GM23338 (cell line): ENCODE results near the gene PXK. TPM values are rescaled to one million over a fixed set of nuclear protein-coding genes. Genes with fewer than 3 reads are reported as not detected.
A peak's percentile ranks its signal among the peaks of the same experiment; 100 is the strongest.

Experiments used
- ATAC-seq: fragments of 200-7000 bp; cut with Tn5 transposase; 3 replicates; pipeline ENCODE4 v1.9.1; 2020
- DNase-seq: peaks from one replicate; pipeline ENCODE4 v3.0.0-alpha.2; 2015; ENCODE audit warnings: low spot score
- H2AFZ ChIP-seq: fragments of 200-600 bp; sonication (generic); 2 replicates; pipeline ENCODE4 v1.8.0; 2016; ENCODE audit warnings: antibody characterized with exemption, mild to moderate bottlenecking, moderate library complexity
- H3F3A ChIP-seq: fragments of 200-600 bp; sonication (generic); replicated peaks from 2 replicates; pipeline ENCODE4 v1.8.0; 2017; ENCODE audit warnings: antibody characterized with exemption, mixed run types, low read depth
- H3K27ac ChIP-seq: fragments of 200-600 bp; sonication (generic); 2 replicates; pipeline ENCODE4 v1.6.1; 2016; ENCODE audit warnings: low read depth
- H3K27me3 ChIP-seq: fragments of 200-600 bp; sonication (generic); 2 replicates; pipeline ENCODE4 v1.8.0; 2016; ENCODE audit warnings: mild to moderate bottlenecking, mixed run types, moderate library complexity; ENCODE audit not compliant: insufficient read depth
- H3K36me3 ChIP-seq: fragments of 200-600 bp; sonication (generic); 2 replicates; pipeline ENCODE4 v1.8.0; 2016; ENCODE audit warnings: mild to moderate bottlenecking; ENCODE audit not compliant: insufficient read depth
- H3K4me1 ChIP-seq: fragments of 200-600 bp; sonication (generic); 2 replicates; pipeline ENCODE4 v1.8.0; 2016; ENCODE audit warnings: mild to moderate bottlenecking, moderate library complexity; ENCODE audit not compliant: insufficient read depth
- H3K4me2 ChIP-seq: fragments of 200-600 bp; sonication (generic); 2 replicates; pipeline ENCODE4 v1.7.1; 2017; ENCODE audit warnings: mixed run types
- H3K4me3 ChIP-seq: fragments of 200-600 bp; sonication (generic); 2 replicates; pipeline ENCODE4 v1.6.1; 2016; ENCODE audit warnings: mixed run types
- H3K79me2 ChIP-seq: fragments of 200-600 bp; sonication (generic); replicated peaks from 2 replicates; pipeline ENCODE4 v1.8.0; 2017; ENCODE audit warnings: mild to moderate bottlenecking; ENCODE audit not compliant: insufficient read depth
- H3K9me2 ChIP-seq: fragments of 200-600 bp; sonication (generic); 2 replicates; pipeline ENCODE4 v1.8.0; 2017; ENCODE audit not compliant: insufficient read depth
- H4K20me1 ChIP-seq: fragments of 200-600 bp; sonication (generic); replicated peaks from 2 replicates; pipeline ENCODE4 v1.8.0; 2017; ENCODE audit warnings: mild to moderate bottlenecking; ENCODE audit not compliant: insufficient read depth
- H3K27ac Mint-ChIP-seq: 2 replicates; pipeline ENCODE4 v1.8.0; 2020; ENCODE audit warnings: inconsistent platforms, mild to moderate bottlenecking, moderate library complexity, mixed read lengths
- H3K27me3 Mint-ChIP-seq: 3 replicates; pipeline ENCODE4 v1.8.0; 2022; ENCODE audit warnings: low read depth, mild to moderate bottlenecking, moderate library complexity, mixed read lengths, inconsistent platforms; ENCODE audit not compliant: insufficient read depth, poor library complexity
- H3K36me3 Mint-ChIP-seq: 3 replicates; pipeline ENCODE4 v1.8.0; 2021; ENCODE audit warnings: low read depth, mild to moderate bottlenecking, inconsistent platforms, moderate library complexity, mixed read lengths
- H3K4me1 Mint-ChIP-seq: 3 replicates; pipeline ENCODE4 v1.8.0; 2020; ENCODE audit warnings: mild to moderate bottlenecking, inconsistent platforms, mixed read lengths
- H3K4me3 Mint-ChIP-seq: 3 replicates; pipeline ENCODE4 v1.8.0; 2021; ENCODE audit warnings: moderate library complexity, mild to moderate bottlenecking, inconsistent platforms, mixed read lengths
- H3K9me3 Mint-ChIP-seq: 3 replicates; pipeline ENCODE4 v1.8.0; 2020; ENCODE audit warnings: moderate library complexity, mild to moderate bottlenecking, inconsistent platforms, mixed read lengths
- CREB1 ChIP-seq: fragments of 250-450 bp; sonication (Bioruptor Pico); IDR thresholded peaks from 2 replicates; pipeline ENCODE4 v1.5.0; 2020; ENCODE audit warnings: low read depth, mild to moderate bottlenecking, moderate library complexity
- NANOG ChIP-seq: IDR thresholded peaks from 2 replicates; pipeline ENCODE4 v1.6.1; 2016; ENCODE audit warnings: antibody characterized with exemption, borderline replicate concordance
- POLR2AphosphoS5 ChIP-seq: IDR thresholded peaks from 2 replicates; pipeline ENCODE4 v1.6.1; 2016; ENCODE audit warnings: antibody characterized with exemption, low read depth
- ZNF331 ChIP-seq: fragments of 250-450 bp; sonication (Bioruptor Pico); IDR thresholded peaks from 2 replicates; pipeline ENCODE4 v1.5.0; 2020; ENCODE audit warnings: low read depth, mild to moderate bottlenecking, moderate library complexity
- polyA plus RNA-seq: library from polyadenylated mRNA; unstranded; fragments of >200 nt; fragmentation: Nextera tagmentation; extraction: Ambion mirVana; gene quantifications from 2 replicates; pipeline ENCODE4 v1.2.1, GENCODE V29; 2016
- total RNA-seq: library from RNA; depleted of rRNA; stranded (reverse); fragments of >200 nt; shearing (Covaris generic); gene quantifications from 2 replicates; pipeline ENCODE4 v1.2.3, GENCODE V29; 2014
- TF ChIP-seq, protein P1 (sequence below): IDR thresholded peaks from 2 replicates; pipeline ENCODE4 v1.6.1; 2016; ENCODE audit warnings: antibody characterized with exemption
- TF ChIP-seq, protein P2 (sequence below): IDR thresholded peaks from one replicate; pipeline ENCODE4 v1.6.1; 2018; ENCODE audit warnings: antibody characterized with exemption; ENCODE audit not compliant: unreplicated experiment
- TF ChIP-seq, protein P3 (sequence below): fragments of 250-450 bp; sonication (Bioruptor Pico); IDR thresholded peaks from 2 replicates; pipeline ENCODE4 v1.5.0; 2020; ENCODE audit warnings: mild to moderate bottlenecking, moderate library complexity

Gene PXK
- total and polyA plus RNA-seq, 2 experiments from 2014 or later = 6.4 to 6.5 TPM

DNA sequence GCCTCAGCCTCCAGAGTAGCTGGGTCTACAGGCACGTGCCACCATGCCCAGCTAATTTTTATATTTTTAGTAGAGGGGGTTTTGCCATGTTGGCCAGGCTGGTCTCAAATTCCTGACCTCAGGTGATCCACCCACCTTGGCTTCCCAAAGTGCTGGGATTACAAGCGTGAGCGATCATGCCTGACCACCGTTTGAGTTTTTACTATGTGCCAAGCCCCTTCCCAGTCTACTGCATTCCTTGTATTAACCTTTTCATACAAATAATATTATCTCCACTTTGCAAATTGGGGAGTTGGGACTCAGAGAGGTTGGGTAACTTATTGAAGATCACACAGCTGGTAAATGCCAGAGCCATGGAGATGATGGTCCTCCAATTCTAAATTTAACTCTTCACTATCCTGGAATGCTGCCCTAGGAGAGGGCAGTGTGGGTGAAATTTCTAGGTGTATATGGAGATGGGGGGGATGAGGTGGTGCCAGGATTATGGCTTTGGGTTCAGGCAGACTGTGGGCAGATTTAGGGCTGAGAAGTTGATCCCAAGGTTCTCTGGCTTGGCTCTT lies 1.0 kb upstream of the PXK start:
- Mint-ChIP-seq H3K27ac (no peak overlapping the region), H3K9me3 (no peaks in the 10 kb centered on the region), H3K4me3 (peak overlapping the region; percentile 85), H3K36me3 (no peaks in the 10 kb centered on the region), H3K4me1 (peaks cover 18% of the 10 kb centered on the region), H3K27me3 (peaks cover 15% of the 10 kb centered on the region)
- Histone ChIP-seq H3K4me1 (peaks cover 11% of the 10 kb centered on the region), H3F3A (no peaks in the 10 kb centered on the region; the same call in 1 of the 2 replicates), H3K27ac (no peak overlapping the region), H3K4me3 (no peak overlapping the region), H3K79me2 (no peaks in the 10 kb centered on the region), H3K9me2 (no peaks in the 10 kb centered on the region), H4K20me1 (no peaks in the 10 kb centered on the region), H3K27me3 (peaks cover 25% of the 10 kb centered on the region), H2AFZ (peak overlapping the region; percentile 100; the same call in 1 of the 2 replicates), H3K4me2 (peak overlapping the region; percentile 93), H3K36me3 (no peaks in the 10 kb centered on the region)
- TF ChIP-seq ZNF331 (CRISPR knock-in tag) = no peak
- TF ChIP-seq, protein P1, sequence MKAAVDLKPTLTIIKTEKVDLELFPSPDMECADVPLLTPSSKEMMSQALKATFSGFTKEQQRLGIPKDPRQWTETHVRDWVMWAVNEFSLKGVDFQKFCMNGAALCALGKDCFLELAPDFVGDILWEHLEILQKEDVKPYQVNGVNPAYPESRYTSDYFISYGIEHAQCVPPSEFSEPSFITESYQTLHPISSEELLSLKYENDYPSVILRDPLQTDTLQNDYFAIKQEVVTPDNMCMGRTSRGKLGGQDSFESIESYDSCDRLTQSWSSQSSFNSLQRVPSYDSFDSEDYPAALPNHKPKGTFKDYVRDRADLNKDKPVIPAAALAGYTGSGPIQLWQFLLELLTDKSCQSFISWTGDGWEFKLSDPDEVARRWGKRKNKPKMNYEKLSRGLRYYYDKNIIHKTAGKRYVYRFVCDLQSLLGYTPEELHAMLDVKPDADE = no peak
- TF ChIP-seq, protein P2, sequence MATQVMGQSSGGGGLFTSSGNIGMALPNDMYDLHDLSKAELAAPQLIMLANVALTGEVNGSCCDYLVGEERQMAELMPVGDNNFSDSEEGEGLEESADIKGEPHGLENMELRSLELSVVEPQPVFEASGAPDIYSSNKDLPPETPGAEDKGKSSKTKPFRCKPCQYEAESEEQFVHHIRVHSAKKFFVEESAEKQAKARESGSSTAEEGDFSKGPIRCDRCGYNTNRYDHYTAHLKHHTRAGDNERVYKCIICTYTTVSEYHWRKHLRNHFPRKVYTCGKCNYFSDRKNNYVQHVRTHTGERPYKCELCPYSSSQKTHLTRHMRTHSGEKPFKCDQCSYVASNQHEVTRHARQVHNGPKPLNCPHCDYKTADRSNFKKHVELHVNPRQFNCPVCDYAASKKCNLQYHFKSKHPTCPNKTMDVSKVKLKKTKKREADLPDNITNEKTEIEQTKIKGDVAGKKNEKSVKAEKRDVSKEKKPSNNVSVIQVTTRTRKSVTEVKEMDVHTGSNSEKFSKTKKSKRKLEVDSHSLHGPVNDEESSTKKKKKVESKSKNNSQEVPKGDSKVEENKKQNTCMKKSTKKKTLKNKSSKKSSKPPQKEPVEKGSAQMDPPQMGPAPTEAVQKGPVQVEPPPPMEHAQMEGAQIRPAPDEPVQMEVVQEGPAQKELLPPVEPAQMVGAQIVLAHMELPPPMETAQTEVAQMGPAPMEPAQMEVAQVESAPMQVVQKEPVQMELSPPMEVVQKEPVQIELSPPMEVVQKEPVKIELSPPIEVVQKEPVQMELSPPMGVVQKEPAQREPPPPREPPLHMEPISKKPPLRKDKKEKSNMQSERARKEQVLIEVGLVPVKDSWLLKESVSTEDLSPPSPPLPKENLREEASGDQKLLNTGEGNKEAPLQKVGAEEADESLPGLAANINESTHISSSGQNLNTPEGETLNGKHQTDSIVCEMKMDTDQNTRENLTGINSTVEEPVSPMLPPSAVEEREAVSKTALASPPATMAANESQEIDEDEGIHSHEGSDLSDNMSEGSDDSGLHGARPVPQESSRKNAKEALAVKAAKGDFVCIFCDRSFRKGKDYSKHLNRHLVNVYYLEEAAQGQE = no peak
- TF ChIP-seq CREB1 (CRISPR knock-in tag) = no peak
- TF ChIP-seq, protein P3, sequence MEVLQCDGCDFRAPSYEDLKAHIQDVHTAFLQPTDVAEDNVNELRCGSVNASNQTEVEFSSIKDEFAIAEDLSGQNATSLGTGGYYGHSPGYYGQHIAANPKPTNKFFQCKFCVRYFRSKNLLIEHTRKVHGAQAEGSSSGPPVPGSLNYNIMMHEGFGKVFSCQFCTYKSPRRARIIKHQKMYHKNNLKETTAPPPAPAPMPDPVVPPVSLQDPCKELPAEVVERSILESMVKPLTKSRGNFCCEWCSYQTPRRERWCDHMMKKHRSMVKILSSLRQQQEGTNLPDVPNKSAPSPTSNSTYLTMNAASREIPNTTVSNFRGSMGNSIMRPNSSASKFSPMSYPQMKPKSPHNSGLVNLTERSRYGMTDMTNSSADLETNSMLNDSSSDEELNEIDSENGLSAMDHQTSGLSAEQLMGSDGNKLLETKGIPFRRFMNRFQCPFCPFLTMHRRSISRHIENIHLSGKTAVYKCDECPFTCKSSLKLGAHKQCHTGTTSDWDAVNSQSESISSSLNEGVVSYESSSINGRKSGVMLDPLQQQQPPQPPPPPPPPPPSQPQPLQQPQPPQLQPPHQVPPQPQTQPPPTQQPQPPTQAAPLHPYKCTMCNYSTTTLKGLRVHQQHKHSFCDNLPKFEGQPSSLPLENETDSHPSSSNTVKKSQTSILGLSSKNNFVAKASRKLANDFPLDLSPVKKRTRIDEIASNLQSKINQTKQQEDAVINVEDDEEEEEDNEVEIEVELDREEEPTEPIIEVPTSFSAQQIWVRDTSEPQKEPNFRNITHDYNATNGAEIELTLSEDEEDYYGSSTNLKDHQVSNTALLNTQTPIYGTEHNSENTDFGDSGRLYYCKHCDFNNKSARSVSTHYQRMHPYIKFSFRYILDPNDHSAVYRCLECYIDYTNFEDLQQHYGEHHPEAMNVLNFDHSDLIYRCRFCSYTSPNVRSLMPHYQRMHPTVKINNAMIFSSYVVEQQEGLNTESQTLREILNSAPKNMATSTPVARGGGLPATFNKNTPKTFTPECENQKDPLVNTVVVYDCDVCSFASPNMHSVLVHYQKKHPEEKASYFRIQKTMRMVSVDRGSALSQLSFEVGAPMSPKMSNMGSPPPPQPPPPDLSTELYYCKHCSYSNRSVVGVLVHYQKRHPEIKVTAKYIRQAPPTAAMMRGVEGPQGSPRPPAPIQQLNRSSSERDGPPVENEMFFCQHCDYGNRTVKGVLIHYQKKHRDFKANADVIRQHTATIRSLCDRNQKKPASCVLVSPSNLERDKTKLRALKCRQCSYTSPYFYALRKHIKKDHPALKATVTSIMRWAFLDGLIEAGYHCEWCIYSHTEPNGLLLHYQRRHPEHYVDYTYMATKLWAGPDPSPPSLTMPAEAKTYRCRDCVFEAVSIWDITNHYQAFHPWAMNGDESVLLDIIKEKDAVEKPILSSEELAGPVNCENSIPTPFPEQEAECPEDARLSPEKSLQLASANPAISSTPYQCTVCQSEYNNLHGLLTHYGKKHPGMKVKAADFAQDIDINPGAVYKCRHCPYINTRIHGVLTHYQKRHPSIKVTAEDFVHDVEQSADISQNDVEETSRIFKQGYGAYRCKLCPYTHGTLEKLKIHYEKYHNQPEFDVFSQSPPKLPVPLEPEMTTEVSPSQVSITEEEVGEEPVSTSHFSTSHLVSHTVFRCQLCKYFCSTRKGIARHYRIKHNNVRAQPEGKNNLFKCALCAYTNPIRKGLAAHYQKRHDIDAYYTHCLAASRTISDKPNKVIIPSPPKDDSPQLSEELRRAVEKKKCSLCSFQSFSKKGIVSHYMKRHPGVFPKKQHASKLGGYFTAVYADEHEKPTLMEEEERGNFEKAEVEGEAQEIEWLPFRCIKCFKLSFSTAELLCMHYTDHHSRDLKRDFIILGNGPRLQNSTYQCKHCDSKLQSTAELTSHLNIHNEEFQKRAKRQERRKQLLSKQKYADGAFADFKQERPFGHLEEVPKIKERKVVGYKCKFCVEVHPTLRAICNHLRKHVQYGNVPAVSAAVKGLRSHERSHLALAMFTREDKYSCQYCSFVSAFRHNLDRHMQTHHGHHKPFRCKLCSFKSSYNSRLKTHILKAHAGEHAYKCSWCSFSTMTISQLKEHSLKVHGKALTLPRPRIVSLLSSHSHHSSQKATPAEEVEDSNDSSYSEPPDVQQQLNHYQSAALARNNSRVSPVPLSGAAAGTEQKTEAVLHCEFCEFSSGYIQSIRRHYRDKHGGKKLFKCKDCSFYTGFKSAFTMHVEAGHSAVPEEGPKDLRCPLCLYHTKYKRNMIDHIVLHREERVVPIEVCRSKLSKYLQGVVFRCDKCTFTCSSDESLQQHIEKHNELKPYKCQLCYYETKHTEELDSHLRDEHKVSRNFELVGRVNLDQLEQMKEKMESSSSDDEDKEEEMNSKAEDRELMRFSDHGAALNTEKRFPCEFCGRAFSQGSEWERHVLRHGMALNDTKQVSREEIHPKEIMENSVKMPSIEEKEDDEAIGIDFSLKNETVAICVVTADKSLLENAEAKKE (CRISPR knock-in tag) = no peak
- no peak for TF ChIP-seq NANOG
- TF ChIP-seq POLR2AphosphoS5 = no peak
- no peak for DNase-seq
- ATAC-seq = no peak
